ENCODE results near the gene UQCC5. TPM values are rescaled to one million over a fixed set of nuclear protein-coding genes. Genes with fewer than 3 reads are reported as not detected.

The UQCC5 gene
- total RNA-seq, 1 donor from 2014 or later, result 13.7 TPM

DNA sequence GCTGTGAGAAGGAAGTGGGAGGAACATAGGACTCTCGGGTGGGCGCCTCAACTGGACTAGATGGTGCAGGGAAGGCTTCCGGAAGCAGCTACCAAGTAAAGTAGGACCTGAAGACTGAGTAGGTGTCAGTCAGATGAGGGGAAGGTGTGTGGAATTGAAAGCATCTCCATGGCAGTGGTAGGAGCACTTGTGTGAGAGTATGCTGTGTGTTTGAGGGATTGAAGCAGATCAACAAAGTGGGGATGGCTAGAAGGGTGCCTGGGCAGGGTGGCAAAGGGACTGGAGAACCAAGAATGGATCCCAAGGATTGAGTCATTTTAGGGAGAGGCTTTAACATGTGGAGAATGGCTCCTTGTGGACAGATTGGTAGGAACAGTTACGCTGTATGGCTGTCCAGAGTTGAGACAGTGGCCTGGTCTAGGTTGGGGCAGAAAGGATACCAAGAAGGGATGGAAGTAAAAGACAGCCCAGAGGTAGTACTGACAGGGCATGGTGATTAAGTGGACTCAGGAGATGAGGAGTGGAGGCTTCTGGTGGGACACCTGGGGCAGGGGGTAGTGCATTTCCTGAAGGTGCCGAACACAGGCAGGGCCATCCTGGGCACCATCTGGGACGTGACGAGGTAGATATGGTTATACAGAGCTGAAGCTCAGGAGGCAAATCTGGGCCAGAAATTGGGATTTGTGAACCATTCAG lies 1.5 kb downstream of the UQCC5 start:
- no peaks in the 10 kb centered on the region for H3K36me3 Mint-ChIP-seq (ENCODE audit: unreplicated experiment)
- H3K4me1 Mint-ChIP-seq (ENCODE audit: low read depth, unreplicated experiment), result peaks cover 23% of the 10 kb centered on the region
- peak overlapping the region; percentile 98 for H3K4me3 Mint-ChIP-seq (ENCODE audit: unreplicated experiment)
- H3K9me3 Mint-ChIP-seq (ENCODE audit: unreplicated experiment), result peaks cover 14% of the 10 kb centered on the region
- TF ChIP-seq CTCF (IDR thresholded peaks at IDR 0.05; ENCODE audit: partially characterized antibody, unreplicated experiment), result no peak
- no peak for DNase-seq
- H3K27me3 Mint-ChIP-seq (ENCODE audit: unreplicated experiment), result peaks cover 10% of the 10 kb centered on the region
- peak overlapping the region; percentile 21 for H3K27ac Mint-ChIP-seq (ENCODE audit: unreplicated experiment)

- TF ChIP-seq CTCF (IDR thresholded peaks at IDR 0.05; ENCODE audit: partially characterized antibody, unreplicated experiment), result no peak
- Mint-ChIP-seq H3K4me3 (ENCODE audit: unreplicated experiment) (peak overlapping the region; percentile 41), H3K27ac (ENCODE audit: unreplicated experiment) (peak overlapping the region; percentile 45), H3K4me1 (ENCODE audit: low read depth, unreplicated experiment) (peaks cover 23% of the 10 kb centered on the region), H3K36me3 (ENCODE audit: unreplicated experiment) (no peaks in the 10 kb centered on the region), H3K27me3 (ENCODE audit: unreplicated experiment) (peaks cover 10% of the 10 kb centered on the region), H3K9me3 (ENCODE audit: unreplicated experiment) (peaks cover 14% of the 10 kb centered on the region)
- no peak for DNase-seq
Measured at GRCh38 chr3:52539010-52539653, 2.7 kb downstream of the UQCC5 start.

GRCh38 chr3:52541050-52541449 lies 4.6 kb downstream of the UQCC5 start:
- Mint-ChIP-seq H3K4me1 (ENCODE audit: low read depth, unreplicated experiment) (peaks cover 26% of the 10 kb centered on the region), H3K27ac (ENCODE audit: unreplicated experiment) (no peak overlapping the region), H3K27me3 (ENCODE audit: unreplicated experiment) (peaks cover 7% of the 10 kb centered on the region), H3K4me3 (ENCODE audit: unreplicated experiment) (no peak overlapping the region), H3K36me3 (ENCODE audit: unreplicated experiment) (no peaks in the 10 kb centered on the region), H3K9me3 (ENCODE audit: unreplicated experiment) (peaks cover 7% of the 10 kb centered on the region)
- TF ChIP-seq CTCF (IDR thresholded peaks at IDR 0.05; ENCODE audit: partially characterized antibody, unreplicated experiment), result no peak
- DNase-seq, result no peak

- H3K9me3 Mint-ChIP-seq (ENCODE audit: unreplicated experiment), result peaks cover 1% of the 10 kb centered on the region
- peak overlapping the region; percentile 82 for H3K27ac Mint-ChIP-seq (ENCODE audit: unreplicated experiment)
- no peak for TF ChIP-seq CTCF (IDR thresholded peaks at IDR 0.05; ENCODE audit: partially characterized antibody, unreplicated experiment)
- no peak overlapping the region for H3K4me3 Mint-ChIP-seq (ENCODE audit: unreplicated experiment)
- no peaks in the 10 kb centered on the region for H3K36me3 Mint-ChIP-seq (ENCODE audit: unreplicated experiment)
- peaks cover 7% of the 10 kb centered on the region for H3K4me1 Mint-ChIP-seq (ENCODE audit: low read depth, unreplicated experiment)
- DNase-seq, result no peak
- no peaks in the 10 kb centered on the region for H3K27me3 Mint-ChIP-seq (ENCODE audit: unreplicated experiment)
Measured at GRCh38 chr3:52544937-52545336, 8.5 kb downstream of the UQCC5 start.
